HTR-8/SVneo (cell line): ENCODE results near the gene TNFSF9.
"Not testable (repeated sequence)": the region's sequence is repeated elsewhere in the genome, so short reads cannot be mapped to it uniquely, and the experiment has no call there.

ENCODE experiments used
- DNase-seq: peaks from one replicate; pipeline ENCODE4 v3.0.0; 2011; ENCODE audit warnings: low spot score, mixed read lengths; ENCODE audit not compliant: insufficient read length
- FAIRE-seq: peaks from 2 replicates; lab custom pipeline; 2011; peaks lifted over from hg19 to GRCh38; lab: Jason Lieb, UNC

TNFSF9 gene

GRCh38 chr19:6568010-6568526 is 37.2 kb downstream of the TNFSF9 start:
- DNase-seq (no peak), FAIRE-seq (peak; percentile 26)

GRCh38 chr19:6568816-6569215 is 38.0 kb downstream of the TNFSF9 start:
- FAIRE-seq = no peak
- DNase-seq = no peak

- no peak for DNase-seq
These were observed 39.9 kb downstream of the TNFSF9 start for GRCh38 chr19:6570764-6571163.

GRCh38 chr19:6571167-6571566 is 40.3 kb downstream of the TNFSF9 start:
- DNase-seq (no peak), FAIRE-seq (no peak)

More at GRCh38 chr19:6570764-6571163, 39.9 kb downstream of the TNFSF9 start:
- no peak for FAIRE-seq

- DNase-seq (no peak), FAIRE-seq (no peak)
These were observed 41.4 kb downstream of the TNFSF9 start for GRCh38 chr19:6572217-6572616.

GRCh38 chr19:6573350-6573749 is 42.5 kb downstream of the TNFSF9 start:
- no peak for DNase-seq
- no peak for FAIRE-seq

- DNase-seq (no peak), FAIRE-seq (no peak)
These were observed 46.1 kb downstream of the TNFSF9 start for GRCh38 chr19:6576869-6577475.

- peak; percentile 51 for DNase-seq
- no peak for FAIRE-seq
These were observed 46.8 kb downstream of the TNFSF9 start for GRCh38 chr19:6577476-6578125.

- no peak for FAIRE-seq
- no peak for DNase-seq
These were observed 48.8 kb downstream of the TNFSF9 start for GRCh38 chr19:6579450-6580178.

- DNase-seq = peak; percentile 76
These were observed 49.5 kb downstream of the TNFSF9 start for GRCh38 chr19:6580313-6580712.

GRCh38 chr19:6582515-6583484 is 52.0 kb downstream of the TNFSF9 start:
- FAIRE-seq, DNase-seq: not testable (repeated sequence)

More at GRCh38 chr19:6580313-6580712, 49.5 kb downstream of the TNFSF9 start:
- FAIRE-seq = peak; percentile 44
